GM21367 (cell line): Measurements from ENCODE around the gene NR1D2.

Source experiments
- ATAC-seq: cut with Tn5 transposase; IDR thresholded peaks from one replicate; pipeline ENCODE4 v1.9.1; 2021; ENCODE audit not compliant: unreplicated experiment

NR1D2 gene

DNA sequence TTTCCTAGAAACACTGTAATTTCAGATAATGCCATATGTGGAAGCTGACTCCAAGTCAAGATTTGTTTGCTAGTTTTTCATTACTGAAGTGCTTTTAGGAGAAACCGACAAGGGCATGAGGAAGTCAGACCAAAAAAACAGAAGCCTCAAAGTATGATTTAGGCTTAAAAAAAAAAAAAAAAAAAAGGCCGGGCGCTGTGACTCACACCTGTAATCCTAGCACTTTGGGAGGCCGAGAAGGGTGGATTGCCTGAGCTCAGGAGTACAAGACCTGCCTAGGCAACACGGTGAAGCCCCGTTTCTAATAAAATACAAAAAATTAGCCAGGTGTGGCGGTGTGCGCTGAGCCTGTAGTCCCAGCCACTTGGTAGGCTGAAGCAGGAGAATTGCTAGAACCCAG lies 16.6 kb upstream of the NR1D2 start:
- no peak for ATAC-seq

DNA sequence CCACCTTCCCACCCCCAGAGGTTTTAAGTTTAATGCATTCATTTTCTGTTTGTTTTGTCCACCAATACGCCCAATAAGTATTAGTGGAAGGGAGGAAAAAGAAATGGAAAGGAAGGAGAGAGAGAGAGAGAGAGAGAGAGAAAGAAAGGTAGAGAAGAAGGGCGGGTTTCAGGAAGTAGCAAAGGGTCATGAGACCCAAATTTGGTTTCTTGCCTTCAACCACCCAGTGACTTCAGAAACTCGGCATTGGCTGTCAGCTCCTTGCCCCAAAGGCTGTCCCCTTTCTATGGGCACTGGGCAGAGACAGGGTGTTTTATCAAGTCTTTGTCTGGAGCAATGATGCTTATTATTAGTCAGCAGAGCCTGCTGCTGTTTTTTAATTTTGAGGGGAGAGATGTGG lies 13.5 kb upstream of the NR1D2 start:
- no peak for ATAC-seq

DNA sequence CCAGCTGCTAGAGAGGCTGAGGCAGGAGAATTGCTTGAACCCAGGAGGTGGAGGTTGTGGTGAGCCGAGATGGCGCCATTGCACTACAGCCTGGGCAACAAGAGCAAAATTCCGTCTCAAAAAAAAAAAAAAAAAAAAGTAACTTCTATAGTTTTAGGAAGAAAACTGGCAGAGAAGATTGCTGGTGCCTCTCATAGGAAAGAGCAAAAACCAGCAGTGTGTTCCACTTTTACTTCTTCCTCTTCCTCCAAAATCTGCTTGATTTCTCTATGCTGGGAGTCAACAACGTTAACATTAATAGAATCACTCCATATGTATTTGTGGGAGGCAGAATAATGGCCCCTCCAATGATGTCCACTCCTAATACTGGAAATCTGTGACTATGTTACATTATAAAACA lies 12.5 kb upstream of the NR1D2 start:
- ATAC-seq: no peak

DNA sequence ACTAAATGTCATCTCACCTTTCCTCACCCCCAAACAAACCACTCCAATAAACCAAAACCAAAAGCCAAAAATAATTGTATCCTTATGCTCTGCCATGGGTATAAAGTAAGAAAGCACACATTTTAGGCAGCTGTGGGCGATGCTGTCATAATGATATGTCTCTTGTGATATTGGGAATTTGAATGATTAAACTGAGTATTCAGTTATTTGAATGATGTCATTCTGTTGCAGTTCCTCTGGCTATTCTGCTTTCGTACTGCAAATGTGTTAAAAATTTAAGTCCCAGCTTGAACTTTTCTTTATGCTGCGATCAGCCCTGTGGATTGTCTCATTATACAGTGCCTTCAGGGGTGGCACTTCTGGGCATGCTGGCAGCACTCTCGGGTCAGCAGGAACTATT lies 10.8 kb upstream of the NR1D2 start:
- ATAC-seq: no peak

DNA sequence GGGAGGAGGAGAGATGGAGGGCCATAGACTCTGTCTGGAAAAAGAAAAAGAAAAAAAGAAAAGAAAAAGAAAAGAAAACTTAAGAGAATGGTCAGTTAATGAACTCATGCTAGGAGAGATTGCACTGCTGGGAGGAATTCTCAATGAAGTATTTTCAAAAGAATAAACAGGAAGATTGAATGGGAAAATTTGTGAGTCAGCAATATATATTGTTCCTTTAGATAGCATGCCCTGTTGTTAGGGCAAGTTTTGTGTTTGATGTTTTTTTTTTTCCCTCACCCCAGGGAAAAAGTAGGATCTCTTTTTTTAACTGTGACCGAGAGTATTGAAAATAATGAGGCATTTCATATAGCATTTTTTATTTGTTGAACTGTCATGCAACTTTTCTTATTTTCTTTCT lies 7.8 kb upstream of the NR1D2 start:
- ATAC-seq: no peak

DNA sequence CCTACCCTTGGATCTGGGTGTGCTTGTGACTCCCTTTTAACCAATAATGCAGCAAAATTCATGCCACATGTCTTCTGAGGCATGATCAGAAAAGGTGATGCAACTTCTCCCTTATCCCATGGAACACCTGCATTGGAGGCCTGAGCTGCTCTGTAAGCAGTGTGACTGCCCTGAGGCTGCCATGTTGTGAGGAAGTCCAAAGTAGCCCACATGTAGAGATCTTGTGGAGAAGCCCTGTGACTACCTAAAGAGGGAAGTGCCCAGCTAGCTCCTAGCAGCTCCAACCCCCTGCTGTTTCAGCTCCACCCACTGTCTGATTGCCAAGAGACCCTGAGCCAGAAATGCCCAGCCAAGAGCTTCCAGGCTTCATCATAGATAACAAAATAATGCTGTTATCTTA lies 6.4 kb upstream of the NR1D2 start:
- ATAC-seq: no peak

DNA sequence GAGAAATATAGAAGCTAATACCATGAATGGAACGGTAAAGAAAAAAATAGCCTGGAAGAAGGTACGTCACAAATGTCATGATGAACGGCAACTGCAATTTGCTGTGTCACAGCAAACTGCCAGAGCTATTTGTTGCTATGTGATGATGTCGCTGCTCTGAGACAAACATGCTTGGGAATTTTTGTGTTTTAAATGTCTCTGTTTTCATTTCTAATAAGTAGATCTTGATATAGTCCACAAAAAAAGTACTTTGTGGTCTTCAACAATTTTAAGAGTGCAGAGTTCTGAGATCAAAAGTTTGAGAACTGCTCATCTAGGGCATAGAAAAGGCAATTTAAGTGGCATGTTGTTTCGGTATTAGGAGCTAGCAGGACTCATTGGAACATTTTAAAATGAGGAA lies 4.3 kb upstream of the NR1D2 start:
- no peak for ATAC-seq

DNA sequence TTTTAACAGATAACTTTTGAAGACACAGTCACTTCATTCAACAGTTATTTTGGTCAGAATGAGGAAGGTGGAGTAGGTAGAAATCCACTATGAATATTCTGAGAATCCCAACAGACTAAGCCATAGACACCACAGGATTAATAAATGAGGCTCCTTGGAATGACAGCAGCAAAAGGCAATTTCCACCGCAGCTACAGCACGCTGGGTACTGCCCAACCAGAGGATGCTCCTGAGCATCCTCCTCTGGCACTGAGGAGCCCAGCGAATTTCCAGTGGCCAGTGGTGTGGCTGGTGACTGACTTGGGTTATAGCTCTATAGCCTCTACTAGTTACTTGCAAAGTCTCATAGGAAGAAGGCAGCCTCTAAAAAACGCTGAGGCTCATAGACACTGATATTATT lies 3.6 kb upstream of the NR1D2 start:
- ATAC-seq: no peak

DNA sequence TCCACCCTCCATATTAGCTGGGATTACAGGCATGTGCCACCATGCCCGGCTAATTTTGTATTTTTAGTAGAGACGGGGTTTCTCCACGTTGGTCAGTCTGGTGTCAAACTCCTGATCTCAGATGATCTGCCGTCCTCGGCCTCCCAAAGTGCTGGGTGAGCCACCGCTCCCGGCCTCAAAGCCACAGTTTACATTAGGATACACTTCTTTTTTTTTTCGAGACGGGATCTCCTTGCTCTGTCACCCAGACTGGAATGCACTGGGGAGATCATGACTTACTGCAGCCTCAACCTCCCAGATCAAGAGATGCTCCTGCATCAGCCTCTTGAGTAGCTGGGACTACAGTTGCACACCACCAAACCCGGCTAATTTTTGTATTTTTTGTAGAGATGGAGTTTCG lies 2.5 kb upstream of the NR1D2 start:
- ATAC-seq: no peak

DNA sequence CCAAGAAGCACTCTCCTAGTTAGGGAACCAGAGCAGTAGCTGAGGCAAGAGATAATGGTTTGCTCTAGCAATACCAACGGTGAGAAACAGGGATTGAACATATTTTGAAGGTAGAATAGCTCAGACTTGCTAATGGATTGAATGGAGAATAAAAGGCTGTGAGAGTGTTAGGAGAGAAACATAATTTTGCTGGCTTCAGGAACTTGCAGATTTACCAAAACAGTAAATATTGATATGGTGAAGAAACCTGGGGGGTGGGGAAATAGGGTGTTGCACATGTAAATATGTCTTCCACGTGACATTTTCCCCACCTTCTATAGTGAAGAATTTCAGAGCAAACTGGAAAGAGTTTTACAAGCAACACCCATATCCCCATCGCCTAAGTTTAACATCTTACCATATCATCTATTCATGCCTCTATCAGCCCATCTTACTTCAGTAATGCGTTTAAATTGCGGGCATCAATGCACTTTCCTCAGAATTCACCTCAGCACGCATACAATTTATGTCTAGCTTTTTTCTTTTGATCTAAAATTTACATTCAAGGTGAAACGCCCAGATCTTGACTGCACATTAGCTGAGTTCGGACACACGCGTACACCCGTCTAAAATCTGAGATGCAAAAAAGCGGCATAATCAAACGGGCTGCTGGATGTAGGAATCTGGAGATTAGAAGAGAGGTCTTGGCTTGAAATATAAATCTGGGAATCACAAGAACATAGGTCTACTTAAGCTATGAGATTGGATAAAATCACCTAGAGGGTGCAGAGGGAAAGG lies 891 bp upstream of the NR1D2 start:
- ATAC-seq: no peak

DNA sequence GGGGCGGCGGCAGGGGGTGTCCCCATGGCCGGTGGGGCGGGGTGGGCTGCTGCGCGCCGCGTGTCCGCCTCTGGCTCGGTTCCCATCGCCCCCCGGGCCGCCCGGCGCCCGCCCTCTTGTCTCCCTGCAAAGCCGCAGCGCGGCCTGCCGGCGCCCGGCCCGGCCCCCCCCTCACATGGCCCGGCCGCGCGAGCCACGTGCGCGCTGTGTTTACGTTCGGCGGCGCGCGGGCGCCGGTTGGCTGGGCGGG lies 502 bp downstream of the NR1D2 start:
- no peak for ATAC-seq

DNA sequence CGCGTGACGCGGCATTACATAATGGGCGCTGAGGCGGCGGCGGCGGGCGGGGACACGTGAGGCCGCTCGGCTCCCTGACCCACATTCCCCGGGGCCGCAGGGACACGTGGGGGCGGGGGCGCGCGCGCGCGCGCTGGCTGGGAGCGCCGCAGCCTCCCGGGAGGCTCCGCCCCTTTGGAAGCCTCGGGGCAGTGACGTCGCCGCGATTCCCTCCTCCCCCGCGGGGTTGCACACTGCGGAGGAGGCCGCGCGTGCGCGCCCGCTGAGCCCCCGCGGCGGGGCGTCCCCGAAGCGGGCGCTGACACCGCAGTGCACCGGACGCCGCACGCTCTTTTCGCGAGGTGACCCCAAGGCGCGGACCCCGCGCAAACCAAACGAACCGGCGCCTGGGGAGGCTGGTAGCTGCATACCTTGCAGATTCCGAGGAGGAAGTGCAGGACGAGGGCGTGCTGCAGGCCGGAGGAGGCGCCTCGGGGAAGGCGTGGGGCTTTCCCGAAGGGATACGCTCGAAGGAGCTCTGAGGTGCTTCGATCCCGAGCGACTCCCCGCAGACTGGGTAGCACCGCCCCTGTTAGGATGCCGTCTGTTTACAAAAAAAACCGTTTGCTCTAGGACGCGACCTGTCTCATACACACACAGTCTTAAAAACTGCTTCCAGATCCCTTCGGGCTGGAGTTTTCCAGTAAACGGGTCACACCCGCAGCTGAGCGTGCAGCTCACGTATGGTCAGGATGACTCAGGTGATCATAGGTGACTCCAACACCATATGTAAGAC lies 1.0 kb downstream of the NR1D2 start:
- peak; percentile 61 for ATAC-seq

DNA sequence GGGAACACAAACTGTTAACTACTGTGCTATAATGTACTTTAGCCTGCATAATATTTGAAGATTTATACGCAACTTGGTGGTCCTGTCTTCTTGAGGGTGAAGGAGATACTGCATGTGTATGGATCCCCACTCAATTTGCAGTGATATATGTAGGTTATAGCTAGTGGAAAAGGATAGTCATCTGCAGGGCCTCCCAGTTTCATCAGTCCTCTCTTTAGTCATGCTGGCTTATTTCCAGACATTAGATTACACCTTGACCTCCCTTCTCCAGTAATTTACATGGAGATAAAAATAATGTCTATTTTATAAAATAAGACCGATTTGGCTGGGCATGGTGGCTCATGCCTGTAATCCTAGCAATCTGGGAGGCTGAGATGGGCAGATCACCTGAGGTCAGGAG lies 3.7 kb downstream of the NR1D2 start:
- no peak for ATAC-seq

DNA sequence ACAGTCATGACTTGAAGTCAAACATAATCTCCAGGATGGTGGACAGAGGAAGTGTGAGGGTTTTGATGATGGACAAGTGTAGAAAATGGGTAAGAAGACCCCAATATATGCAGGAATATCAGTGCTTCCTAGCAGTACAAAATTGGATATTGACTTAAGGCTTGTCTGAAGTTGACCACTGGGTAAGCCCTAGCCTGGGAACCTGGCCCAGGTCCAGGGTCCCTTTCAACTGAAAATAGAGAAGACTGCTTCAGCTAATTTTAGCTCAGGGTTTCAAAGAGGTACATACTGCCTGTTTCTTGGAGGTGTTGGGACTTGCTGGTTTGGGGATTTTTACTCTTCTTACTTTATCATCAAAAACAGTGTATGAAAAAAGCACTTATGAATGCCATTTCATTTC lies 4.7 kb downstream of the NR1D2 start:
- peak; percentile 24 for ATAC-seq

DNA sequence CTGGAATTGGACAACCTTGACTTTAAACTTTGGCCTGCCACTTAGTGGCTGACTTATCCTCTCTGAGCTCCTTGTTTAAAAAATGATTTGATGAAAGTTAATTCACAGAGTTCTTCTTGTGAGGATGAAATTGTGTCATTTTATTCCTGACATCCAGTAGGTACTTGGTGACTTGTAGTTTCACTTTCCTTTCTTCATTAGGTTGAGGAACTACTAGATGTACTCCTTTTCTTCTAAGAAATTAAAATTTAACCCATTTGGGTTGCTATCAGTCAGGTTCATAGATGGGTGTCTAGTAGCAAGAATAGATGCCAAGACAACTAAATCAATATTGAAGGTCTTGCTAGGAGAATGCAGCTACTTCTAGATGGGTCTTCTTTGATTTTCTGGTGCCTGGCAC lies 5.2 kb downstream of the NR1D2 start:
- ATAC-seq: peak; percentile 13

DNA sequence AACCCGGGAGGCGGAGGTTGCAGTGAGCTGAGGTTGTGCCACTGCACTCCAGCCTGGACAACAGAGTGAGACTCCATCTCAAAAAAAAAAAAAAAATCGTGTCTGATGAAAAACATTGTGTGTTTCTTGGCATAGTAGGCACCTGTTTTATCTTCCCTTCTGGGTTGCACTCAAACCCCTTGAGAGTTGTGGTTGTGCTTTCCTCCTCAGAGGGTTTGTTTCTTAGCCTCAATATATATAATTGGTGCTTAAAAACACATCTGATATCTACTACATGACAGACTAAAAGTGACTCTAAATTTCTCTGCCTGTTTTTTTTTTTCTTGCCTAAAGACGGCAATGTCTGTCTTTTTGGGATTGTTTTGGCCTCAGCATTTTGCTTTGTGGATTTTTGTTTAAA lies 7.6 kb downstream of the NR1D2 start:
- peak; percentile 54 for ATAC-seq

DNA sequence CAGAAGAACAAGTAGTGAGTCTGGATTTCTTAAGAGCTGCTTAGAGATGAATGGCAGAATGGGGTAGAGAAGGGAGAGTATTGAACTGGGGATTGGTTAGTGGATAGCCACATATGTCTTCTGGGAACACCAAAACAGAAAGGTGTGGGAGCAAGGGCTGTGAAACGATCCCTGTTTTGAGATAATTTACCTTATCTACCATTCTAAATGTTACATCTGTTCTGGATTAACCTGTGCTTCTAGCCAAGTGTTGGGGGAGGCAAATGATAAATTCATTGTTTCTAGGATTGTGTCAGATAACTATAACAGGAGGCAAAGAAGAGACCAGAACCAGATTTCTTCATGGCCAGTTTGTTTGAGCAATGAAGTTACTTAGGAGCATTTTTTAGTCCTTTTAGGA lies 8.4 kb downstream of the NR1D2 start:
- ATAC-seq: no peak

DNA sequence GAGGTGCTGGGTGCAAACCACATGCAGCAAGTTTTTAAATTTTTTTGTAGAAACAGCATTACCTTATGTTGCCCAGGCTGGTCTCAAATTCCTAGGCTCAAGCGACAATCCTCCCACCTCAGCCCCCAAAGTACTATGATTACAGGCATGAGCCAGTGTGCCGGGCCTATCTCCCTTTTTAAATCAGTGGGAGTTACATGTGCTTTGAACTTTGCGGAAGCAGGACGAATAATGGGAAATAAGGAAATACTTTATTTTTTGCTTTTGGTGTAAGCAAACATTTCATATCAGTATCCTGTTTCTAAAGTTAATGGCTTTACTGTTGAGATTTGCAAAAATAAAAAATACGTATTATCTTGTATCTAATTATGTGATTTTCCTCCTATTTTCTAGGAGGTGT lies 9.1 kb downstream of the NR1D2 start:
- ATAC-seq: no peak

DNA sequence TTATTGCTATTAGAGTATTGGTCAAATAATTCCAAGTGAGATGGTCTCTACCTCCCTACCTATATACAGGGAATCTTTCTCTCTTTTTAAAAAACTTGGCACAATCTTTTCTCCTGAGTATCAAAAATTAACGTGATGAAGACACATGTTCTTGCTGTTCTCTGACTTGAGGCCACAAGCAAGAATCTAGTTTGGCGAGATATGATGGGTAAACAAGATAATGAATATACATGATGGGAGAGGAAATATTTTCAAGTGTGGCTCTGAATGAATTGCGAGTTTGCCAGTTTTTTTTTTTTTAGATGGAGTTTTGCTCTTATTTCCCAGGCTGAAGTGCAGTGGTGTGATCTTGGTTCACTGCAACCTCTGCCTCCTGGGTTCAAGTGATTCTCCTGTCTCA lies 11.6 kb downstream of the NR1D2 start:
- no peak for ATAC-seq

DNA sequence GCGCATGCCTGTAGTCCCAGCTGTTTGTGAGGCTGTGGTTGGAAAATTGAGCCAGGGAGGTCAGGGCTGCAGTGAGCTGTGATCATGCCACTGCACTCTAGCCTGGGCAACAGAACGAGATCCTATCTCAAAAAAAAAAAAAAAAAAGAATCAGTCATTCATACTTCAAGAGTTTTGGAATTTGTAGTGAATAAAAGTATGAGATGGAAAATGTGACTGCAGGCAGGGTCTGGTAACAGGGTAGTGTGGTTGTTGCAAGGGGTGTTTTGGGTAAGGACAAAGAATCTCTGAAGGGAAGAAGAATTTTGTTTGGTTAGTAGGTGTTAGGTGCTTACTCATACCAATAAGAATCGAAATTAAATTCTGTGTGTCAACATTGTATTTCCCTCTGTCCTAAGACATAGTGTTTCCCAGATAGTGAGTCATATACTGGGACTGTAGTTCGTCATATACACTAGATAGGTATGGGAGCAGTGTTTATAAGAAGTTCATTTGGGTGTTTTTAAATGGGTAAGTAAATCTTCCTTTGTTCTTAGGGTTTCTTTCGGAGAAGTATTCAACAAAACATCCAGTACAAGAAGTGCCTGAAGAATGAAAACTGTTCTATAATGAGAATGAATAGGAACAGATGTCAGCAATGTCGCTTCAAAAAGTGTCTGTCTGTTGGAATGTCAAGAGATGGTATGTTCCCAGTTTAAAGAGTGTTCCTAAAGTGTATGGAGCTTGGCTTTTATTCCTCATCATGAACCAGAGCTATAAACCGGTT lies 14.2 kb downstream of the NR1D2 start:
- ATAC-seq: no peak

DNA sequence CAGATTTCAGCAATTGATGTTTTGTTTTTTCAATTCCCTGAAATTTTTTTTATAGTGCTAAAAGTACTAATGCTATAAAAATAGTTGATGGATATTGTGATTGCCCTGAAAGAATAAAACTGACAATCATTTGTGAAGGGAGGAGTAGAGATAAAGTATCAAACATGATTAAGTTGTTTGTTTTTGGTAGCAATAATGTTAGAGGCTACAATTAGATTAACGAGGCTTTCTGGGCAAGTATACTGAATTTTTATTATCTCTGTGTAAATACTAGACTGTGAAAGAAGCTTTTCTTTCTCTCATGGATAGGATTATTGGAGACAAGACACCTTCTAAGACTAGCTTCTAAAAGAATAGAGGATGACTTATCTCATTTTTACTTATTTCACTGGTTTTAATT lies 15.6 kb downstream of the NR1D2 start:
- no peak for ATAC-seq

DNA sequence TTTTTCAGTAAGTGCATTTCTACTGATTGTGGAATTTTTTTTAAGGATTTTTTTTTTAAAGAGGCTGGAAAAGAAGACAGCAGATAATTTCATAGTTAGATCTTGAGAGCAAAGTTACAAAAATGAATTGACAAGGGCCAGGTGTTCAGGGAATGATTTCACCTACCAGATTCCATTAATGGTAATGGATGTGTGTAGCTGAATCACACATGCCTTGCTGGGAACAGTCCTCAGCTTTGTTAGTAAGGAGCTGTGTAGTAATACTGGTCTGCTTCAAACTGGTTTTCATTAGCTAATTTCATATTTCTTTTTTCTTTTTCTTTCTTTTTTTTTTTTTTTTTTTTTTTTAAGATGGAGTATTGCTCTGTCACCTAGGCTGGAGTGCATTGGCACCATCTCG lies 16.0 kb downstream of the NR1D2 start:
- no peak for ATAC-seq
